Neural cell (in vitro differentiated cells): ENCODE measurements around the gene IFI27. TPM values are rescaled to one million over a fixed set of nuclear protein-coding genes. Genes with fewer than 3 reads are reported as not detected.

Source experiments
- H2AFZ ChIP-seq: fragments of 200-600, 300-800 bp; sonication (generic), shearing (Covaris generic); 2 replicates; pipeline ENCODE4 v1.6.0; 2014; ENCODE audit warnings: low read depth, mild to moderate bottlenecking, antibody characterized with exemption, low read length, moderate library complexity
- H3F3A ChIP-seq: fragments of 200-600 bp; shearing (Covaris generic); 2 replicates; pipeline ENCODE4 v1.6.1; 2016; ENCODE audit warnings: mild to moderate bottlenecking, moderate library complexity, mixed read lengths, antibody characterized with exemption, low read length; ENCODE audit not compliant: insufficient read depth, poor library complexity, severe bottlenecking
- H3K27ac ChIP-seq: fragments of 200-600, 300-800 bp; sonication (generic), shearing (Covaris generic); 2 replicates; pipeline ENCODE4 v1.5.1; 2014; ENCODE audit warnings: mild to moderate bottlenecking, low read length, moderate library complexity
- H3K27me3 ChIP-seq: fragments of 300-800, 200-600 bp; sonication (generic), shearing (Covaris generic); 2 replicates; pipeline ENCODE4 v1.6.0; 2014; ENCODE audit warnings: mild to moderate bottlenecking, low read depth, low read length, moderate library complexity; ENCODE audit not compliant: insufficient read depth
- H3K36me3 ChIP-seq: fragments of 300-800, 200-600 bp; sonication (generic), shearing (Covaris generic); 2 replicates; pipeline ENCODE4 v1.5.1; 2014; ENCODE audit warnings: mild to moderate bottlenecking, antibody characterized with exemption, low read length, moderate library complexity; ENCODE audit not compliant: insufficient read depth
- H3K4me2 ChIP-seq: fragments of 300-800, 200-600 bp; sonication (generic), shearing (Covaris generic); 2 replicates; pipeline ENCODE4 v1.6.0; 2014; ENCODE audit warnings: mild to moderate bottlenecking, low read length
- H3K4me3 ChIP-seq: fragments of 300-800, 200-600 bp; sonication (generic), shearing (Covaris generic); 2 replicates; pipeline ENCODE4 v1.5.1; 2014; ENCODE audit warnings: mild to moderate bottlenecking, low read length, moderate library complexity
- H3K79me2 ChIP-seq: fragments of 200-600 bp; shearing (Covaris generic); replicated peaks from 2 replicates; pipeline ENCODE4 v1.6.0; 2014; ENCODE audit warnings: mild to moderate bottlenecking, low read length, moderate library complexity; ENCODE audit not compliant: insufficient read depth
- H3K9ac ChIP-seq: fragments of 300-800, 200-600 bp; sonication (generic), shearing (Covaris generic); 2 replicates; pipeline ENCODE4 v1.6.1; 2016; ENCODE audit warnings: mild to moderate bottlenecking, low read length, mixed read lengths
- H3K9me2 ChIP-seq: fragments of 200-600 bp; shearing (Covaris generic); 2 replicates; pipeline ENCODE4 v1.6.1; 2016; ENCODE audit warnings: mild to moderate bottlenecking, low read length, mixed read lengths; ENCODE audit not compliant: insufficient read depth
- H3K9me3 ChIP-seq: fragments of 200-600, 300-800 bp; sonication (generic), shearing (Covaris generic); 2 replicates; pipeline ENCODE4 v1.6.1; 2016; ENCODE audit warnings: mild to moderate bottlenecking, mixed run types, low read length, moderate library complexity, mixed read lengths
- H4K20me1 ChIP-seq: fragments of 200-600 bp; shearing (Covaris generic); 2 replicates; pipeline ENCODE4 v1.6.1; 2016; ENCODE audit warnings: mild to moderate bottlenecking, mixed run types; ENCODE audit not compliant: insufficient read depth
- EP300 ChIP-seq: fragments of 450-650 bp; conservative IDR thresholded peaks from 2 replicates; pipeline ENCODE4 v1.6.1; 2014; ENCODE audit warnings: antibody characterized with exemption, mild to moderate bottlenecking, moderate library complexity; ENCODE audit not compliant: poor library complexity, severe bottlenecking
- EZH2 ChIP-seq: fragments of 200-600, 300-800 bp; shearing (Covaris generic), sonication (generic); IDR thresholded peaks from 2 replicates; pipeline ENCODE4 v1.6.1; 2014; ENCODE audit warnings: antibody characterized with exemption, low read length, borderline replicate concordance, mild to moderate bottlenecking; ENCODE audit not compliant: insufficient read depth, poor library complexity, severe bottlenecking
- MXI1 ChIP-seq: fragments of 450-650 bp; conservative IDR thresholded peaks from 2 replicates; pipeline ENCODE4 v1.6.1; 2014; ENCODE audit warnings: antibody characterized with exemption, mild to moderate bottlenecking; ENCODE audit not compliant: poor library complexity, severe bottlenecking
- POLR2AphosphoS5 ChIP-seq: IDR thresholded peaks from 2 replicates; pipeline ENCODE4 v1.6.1; 2012
- RAD21 ChIP-seq: fragments of 450-650 bp; conservative IDR thresholded peaks from 2 replicates; pipeline ENCODE4 v1.6.1; 2014; ENCODE audit warnings: antibody characterized with exemption, mild to moderate bottlenecking, moderate library complexity
- REST ChIP-seq: IDR thresholded peaks from 2 replicates; pipeline ENCODE4 v1.6.1; 2012; ENCODE audit warnings: borderline replicate concordance
- SMC3 ChIP-seq: fragments of 450-650 bp; conservative IDR thresholded peaks from 2 replicates; pipeline ENCODE4 v1.6.1; 2014; ENCODE audit warnings: antibody characterized with exemption, mild to moderate bottlenecking, moderate library complexity; ENCODE audit not compliant: poor library complexity
- TAF1 ChIP-seq: IDR thresholded peaks from 2 replicates; pipeline ENCODE4 v1.6.1; 2012; ENCODE audit warnings: low read depth
- polyA plus RNA-seq: library from polyadenylated mRNA; depleted of rRNA; stranded (reverse); fragments of >200 nt; gene quantifications from 2 replicates; pipeline ENCODE4 v1.2.3, GENCODE V29; 2014
- TF ChIP-seq, protein P1 (sequence below): fragments of 450-650 bp; IDR thresholded peaks from 2 replicates; pipeline ENCODE4 v1.5.1; 2014; ENCODE audit warnings: antibody characterized with exemption, mild to moderate bottlenecking, moderate library complexity; ENCODE audit not compliant: poor library complexity, severe bottlenecking

Gene IFI27
- polyA plus RNA-seq, 1 donor from 2014 or later: 2.2 TPM

GRCh38 chr14:94121485-94121884 is 10.9 kb downstream of the IFI27 start:
- no peaks in the 10 kb centered on the region for H3K9me2 ChIP-seq
- H3K4me2 ChIP-seq: no peak overlapping the region
- no peak overlapping the region for H3K27ac ChIP-seq
- TF ChIP-seq REST (no peak), POLR2AphosphoS5 (no peak), MXI1 (no peak), EP300 (no peak), TAF1 (no peak), EZH2 (no peak), RAD21 (no peak), SMC3 (no peak)
- TF ChIP-seq, protein P1, sequence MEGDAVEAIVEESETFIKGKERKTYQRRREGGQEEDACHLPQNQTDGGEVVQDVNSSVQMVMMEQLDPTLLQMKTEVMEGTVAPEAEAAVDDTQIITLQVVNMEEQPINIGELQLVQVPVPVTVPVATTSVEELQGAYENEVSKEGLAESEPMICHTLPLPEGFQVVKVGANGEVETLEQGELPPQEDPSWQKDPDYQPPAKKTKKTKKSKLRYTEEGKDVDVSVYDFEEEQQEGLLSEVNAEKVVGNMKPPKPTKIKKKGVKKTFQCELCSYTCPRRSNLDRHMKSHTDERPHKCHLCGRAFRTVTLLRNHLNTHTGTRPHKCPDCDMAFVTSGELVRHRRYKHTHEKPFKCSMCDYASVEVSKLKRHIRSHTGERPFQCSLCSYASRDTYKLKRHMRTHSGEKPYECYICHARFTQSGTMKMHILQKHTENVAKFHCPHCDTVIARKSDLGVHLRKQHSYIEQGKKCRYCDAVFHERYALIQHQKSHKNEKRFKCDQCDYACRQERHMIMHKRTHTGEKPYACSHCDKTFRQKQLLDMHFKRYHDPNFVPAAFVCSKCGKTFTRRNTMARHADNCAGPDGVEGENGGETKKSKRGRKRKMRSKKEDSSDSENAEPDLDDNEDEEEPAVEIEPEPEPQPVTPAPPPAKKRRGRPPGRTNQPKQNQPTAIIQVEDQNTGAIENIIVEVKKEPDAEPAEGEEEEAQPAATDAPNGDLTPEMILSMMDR: no peak
- no peaks in the 10 kb centered on the region for H3K36me3 ChIP-seq
- no peaks in the 10 kb centered on the region for H3K79me2 ChIP-seq
- H3K27me3 ChIP-seq: no peaks in the 10 kb centered on the region
- H2AFZ ChIP-seq: no peak overlapping the region
- no peaks in the 10 kb centered on the region for H4K20me1 ChIP-seq
- no peak overlapping the region for H3K9ac ChIP-seq
- H3K9me3 ChIP-seq: no peaks in the 10 kb centered on the region
- H3K4me3 ChIP-seq: no peak overlapping the region
- no peaks in the 10 kb centered on the region for H3F3A ChIP-seq

DNA sequence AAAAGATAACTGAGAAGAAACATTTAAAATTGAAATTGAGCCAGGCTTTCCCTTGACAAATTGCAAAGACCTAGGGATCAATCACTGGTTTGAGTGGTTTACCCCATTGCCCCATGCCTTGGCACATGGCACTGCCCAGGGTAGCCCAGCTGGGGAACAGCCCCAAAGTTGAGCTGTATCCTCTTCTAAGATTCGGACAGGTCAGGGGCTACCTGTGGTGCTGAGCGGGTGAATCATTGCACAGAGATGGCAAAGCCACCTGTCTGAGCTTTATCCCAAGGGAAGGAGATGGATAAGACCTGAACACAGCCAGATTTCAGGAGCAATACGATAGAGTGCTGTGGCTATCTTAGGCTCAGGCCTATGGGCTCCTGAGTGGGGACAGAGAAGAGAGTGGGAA is 11.9 kb downstream of the IFI27 start:
- Histone ChIP-seq H4K20me1 (no peaks in the 10 kb centered on the region), H3K79me2 (no peaks in the 10 kb centered on the region), H3K4me2 (no peak overlapping the region), H3K27ac (no peak overlapping the region), H3K9me2 (no peaks in the 10 kb centered on the region), H2AFZ (no peak overlapping the region), H3K9me3 (no peaks in the 10 kb centered on the region), H3K4me3 (no peak overlapping the region), H3K9ac (no peak overlapping the region), H3K36me3 (no peaks in the 10 kb centered on the region), H3K27me3 (no peaks in the 10 kb centered on the region), H3F3A (no peaks in the 10 kb centered on the region)
- no peak for TF ChIP-seq SMC3
- no peak for TF ChIP-seq RAD21
- TF ChIP-seq REST: no peak
- TF ChIP-seq TAF1: no peak
- no peak for TF ChIP-seq EZH2
- no peak for TF ChIP-seq MXI1
- TF ChIP-seq POLR2AphosphoS5: no peak
- TF ChIP-seq EP300: no peak
- TF ChIP-seq, protein P1: no peak
